HG02610 (cell line): ENCODE data around the gene PLCD4.

Experiments used
- ATAC-seq: cut with Tn5 transposase; IDR thresholded peaks from one replicate; pipeline ENCODE4 v1.9.1; 2021; ENCODE audit warnings: mild to moderate bottlenecking, moderate library complexity; ENCODE audit not compliant: unreplicated experiment

PLCD4 gene

DNA sequence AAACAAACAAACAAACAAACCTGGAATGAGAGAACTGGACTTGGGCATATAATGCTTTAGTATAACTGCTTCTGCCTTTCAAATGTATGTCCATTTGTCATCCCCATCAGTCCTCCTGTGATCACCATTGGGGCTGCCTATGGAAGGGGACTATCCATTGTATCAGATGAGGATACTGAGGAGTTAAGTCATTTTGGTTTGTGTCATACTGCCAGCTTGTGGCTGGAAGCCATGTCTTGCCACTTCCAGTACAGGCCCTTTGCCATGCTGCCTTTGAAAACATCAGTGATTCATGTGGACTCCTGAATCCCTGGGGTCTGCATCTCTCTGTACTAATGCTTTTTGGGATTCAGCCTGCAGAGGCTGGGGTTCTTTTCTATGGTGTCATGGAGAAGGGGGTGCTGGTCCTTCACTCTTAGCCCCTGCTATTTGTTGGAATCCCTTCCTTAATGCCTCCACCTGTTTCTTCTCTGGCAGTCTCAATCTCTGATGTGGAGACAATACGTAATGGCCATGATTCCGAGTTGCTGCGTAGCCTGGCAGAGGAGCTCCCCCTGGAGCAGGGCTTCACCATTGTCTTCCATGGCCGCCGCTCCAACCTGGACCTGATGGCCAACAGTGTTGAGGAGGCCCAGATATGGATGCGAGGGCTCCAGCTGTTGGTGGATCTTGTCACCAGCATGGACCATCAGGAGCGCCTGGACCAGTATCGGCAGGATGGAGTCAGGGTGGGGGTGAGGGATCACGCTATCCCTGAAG is 10.6 kb downstream of the PLCD4 start:
- ATAC-seq = no peak

DNA sequence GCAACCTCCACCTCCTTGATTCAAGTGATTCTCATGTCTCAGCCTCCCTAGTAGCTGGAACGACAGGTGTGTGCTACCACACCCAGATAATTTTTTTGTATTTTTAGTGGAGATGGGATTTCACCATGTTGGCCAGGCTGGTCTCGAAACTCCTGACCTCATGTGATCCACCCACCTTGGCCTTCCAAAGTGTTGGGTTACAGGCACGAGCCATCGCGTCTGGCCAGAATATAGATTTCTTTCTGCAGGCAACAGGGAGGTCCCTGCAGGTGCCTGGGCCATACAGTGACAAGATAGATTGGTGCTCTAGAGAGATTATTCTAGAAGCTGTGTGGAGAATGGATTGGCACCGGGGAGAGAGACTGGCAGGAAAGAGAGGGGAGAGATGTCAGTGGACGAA is 13.3 kb downstream of the PLCD4 start:
- no peak for ATAC-seq

DNA sequence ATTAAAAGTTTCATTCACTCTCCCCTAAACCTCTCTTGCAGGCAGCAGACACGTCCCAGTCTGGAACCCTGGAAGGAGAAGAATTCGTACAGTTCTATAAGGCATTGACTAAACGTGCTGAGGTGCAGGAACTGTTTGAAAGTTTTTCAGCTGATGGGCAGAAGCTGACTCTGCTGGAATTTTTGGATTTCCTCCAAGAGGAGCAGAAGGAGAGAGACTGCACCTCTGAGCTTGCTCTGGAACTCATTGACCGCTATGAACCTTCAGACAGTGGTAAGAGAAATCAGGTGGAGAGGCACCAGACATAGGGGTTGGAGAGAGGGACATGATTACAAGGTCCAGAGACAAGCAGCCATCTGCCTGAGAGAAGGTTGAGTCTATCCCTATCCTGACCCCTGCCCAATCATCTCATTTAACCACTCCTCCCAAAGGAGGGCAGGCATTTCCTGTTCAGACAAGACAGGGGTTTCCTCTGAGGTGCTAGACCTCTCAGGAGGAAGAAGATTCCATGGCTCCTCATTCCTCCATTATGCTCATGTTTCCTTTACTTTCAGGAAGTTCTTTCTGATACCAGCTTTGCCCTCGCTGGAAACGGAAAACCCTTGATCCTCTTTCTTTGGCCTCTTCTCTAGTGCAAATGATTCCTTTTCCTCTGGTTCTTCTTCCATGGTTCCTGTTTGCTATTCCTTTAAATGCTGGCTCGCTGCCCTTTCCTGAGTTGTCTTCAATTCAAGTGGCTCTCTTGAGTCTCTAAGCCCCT is 15.1 kb downstream of the PLCD4 start:
- no peak for ATAC-seq

DNA sequence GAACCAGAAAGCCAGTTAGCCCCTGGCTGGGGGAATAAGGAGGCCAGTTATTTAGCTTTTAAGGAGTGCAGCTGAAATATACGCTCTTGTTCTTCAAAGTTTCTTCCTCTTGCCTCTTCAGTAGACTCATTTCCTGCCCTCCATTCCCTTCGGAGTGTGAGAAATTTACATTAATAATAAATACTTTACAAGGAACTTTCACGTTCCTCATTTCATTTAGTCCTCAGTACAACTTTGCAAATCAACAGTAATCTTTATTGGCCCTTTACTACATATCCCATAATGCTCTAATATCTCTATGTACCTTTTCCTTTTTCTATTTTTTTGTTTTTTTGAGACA is 15.6 kb downstream of the PLCD4 start:
- ATAC-seq = no peak

DNA sequence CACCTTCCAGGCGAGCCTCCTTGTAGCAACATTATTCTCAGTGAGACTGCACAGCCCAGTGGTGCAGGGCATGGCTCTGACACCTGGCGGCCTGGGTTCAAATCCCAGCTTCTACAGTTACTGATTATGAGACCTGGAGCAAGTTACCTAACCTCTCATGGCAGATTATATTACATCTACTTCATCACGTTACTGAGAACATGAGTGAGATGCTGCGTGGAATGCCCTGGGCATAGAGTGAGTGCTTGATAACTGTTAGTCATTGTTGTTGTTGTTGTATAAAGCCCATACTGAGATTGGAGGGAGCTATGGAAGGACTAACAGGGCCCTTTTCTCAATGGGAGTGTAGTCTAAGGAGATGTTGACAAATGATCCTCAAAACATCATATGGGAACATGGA is 18.7 kb downstream of the PLCD4 start:
- no peak for ATAC-seq

DNA sequence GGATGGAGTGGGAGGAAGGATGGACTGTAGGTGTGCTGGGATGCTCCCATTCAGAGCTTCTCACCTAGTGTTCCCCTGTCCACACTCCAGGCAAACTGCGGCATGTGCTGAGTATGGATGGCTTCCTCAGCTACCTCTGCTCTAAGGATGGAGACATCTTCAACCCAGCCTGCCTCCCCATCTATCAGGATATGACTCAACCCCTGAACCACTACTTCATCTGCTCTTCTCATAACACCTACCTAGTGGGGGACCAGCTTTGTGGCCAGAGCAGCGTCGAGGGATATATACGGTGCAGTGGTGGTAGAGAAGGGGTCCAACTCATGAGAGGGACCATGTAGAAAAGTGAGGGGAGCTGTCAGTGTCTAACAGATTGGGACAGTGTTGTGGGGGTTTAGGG is 20.2 kb downstream of the PLCD4 start:
- no peak for ATAC-seq

DNA sequence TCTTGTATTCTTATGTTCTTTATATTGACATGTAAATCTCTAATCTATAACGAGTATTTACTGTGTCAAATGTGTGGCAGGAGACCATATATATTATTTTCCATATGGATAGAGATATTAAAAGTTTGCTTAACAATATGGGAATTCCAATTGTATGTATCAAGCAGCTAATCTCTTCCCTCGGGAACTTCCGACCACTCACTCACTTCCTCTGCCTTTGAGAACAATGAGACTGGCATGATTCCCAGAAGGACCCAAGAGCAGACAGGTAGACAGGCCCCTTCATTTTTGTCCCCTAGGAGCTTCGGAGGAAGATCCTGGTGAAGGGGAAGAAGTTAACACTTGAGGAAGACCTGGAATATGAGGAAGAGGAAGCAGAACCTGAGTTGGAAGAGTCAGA is 24.1 kb downstream of the PLCD4 start:
- ATAC-seq = no peak

DNA sequence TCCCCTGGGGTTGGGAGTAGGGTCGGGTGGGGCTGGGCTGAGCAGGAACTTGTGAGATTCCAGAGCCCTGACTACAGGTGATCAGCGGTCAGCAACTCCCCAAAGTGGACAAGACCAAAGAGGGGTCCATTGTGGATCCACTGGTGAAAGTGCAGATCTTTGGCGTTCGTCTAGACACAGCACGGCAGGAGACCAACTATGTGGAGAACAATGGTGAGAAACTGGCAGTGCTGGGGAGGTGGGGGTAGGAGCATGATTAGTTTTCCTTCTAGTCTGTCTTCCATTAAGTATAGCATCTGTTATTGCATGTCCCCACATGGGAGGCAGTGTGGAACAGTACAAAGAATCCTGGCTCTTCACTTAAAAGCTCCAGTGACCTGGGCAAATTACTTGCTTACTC is 28.0 kb downstream of the PLCD4 start:
- ATAC-seq = no peak

DNA sequence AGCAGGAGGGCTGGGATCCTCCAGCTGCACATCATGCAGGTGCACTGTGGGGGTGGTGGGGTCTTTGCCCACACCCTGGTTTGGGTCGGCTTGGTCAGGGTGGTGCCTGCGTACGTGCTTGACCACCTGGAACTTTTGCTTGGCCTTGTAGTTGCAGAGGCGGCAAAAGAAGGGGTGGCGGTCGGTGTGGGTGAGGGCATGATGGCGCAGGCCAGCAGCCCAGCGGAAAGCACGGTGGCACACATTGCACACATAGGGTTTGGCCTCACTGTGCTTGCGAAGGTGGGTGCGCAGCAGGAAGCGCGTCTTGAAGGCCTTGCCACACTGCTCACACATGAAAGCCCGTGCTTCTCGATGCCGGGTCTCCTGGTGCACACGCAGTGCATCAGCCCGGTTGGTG is 30.7 kb downstream of the PLCD4 start:
- no peak for ATAC-seq

DNA sequence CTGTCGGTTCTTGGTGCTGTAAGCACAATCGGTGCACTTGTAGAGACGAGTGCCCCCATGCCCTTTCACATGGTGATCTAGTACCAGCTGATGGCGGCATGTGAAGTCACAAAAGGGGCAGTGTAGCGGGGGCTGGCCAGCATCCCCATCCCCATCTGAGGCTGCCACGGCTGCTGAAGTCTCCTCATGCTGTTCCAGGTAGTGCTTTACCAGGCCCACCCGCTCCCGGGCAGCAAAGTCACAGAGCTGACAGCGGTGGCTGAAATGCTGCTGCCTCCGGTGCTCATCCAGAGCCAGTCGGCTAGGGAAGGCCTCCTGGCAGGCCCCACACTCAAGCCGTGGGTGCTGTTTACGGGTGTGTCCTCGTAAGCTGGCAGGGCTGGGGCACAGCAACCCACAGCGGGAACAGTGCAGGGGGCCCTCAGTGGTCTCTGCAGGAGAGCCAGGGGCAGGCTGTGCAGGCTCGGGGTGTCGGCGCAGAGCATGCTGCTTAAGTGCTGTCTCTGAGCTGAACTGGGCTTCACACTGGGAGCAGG is 34.5 kb downstream of the PLCD4 start:
- no peak for ATAC-seq

DNA sequence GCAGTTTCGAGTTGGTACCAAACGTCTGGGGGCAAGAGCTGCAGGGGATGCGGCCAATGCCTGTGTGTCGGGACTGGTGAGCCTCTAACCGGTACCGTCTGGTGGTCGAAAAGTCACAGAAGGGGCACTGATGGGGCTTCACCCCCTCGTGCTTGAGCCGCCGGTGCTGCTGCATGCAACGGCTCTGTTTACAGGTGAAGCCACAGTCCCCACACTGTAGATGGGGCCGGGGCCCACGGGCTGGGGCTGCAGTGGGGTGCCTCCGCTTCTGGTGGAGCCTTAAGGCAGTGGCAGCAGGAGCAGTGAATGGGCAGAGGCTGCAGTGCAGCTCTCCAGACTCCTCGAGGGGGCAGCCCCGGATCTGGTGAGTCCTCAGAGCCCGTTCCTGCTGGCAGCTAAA is 35.1 kb downstream of the PLCD4 start:
- no peak for ATAC-seq

DNA sequence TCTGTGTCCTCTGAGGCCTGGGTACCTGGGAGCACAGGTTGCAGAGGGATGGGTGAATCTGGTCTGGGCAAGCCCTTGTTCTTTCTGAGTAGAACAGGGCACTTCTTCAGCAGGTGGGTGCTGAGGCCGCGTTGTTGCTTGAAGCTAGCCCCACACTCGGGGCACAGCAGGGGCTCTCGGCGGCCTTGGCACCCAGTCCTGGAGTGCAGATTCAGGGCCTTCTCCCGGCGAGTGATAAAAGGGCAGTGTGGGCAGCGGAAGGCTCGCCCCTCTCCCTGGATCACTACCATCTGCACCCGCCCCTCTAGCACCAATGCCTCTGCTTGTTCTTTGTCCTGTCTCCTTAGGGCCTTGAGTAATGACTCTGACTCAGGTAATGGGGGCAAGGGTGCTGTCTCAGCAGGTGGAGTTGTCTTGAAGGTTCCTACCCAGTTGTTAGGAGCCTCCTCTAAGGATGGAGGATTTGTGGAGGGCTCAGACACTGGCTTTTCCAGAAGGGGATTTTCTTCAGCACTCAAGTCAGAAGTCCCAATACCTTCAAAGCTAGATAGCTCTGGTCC is 36.1 kb downstream of the PLCD4 start:
- ATAC-seq = no peak

DNA sequence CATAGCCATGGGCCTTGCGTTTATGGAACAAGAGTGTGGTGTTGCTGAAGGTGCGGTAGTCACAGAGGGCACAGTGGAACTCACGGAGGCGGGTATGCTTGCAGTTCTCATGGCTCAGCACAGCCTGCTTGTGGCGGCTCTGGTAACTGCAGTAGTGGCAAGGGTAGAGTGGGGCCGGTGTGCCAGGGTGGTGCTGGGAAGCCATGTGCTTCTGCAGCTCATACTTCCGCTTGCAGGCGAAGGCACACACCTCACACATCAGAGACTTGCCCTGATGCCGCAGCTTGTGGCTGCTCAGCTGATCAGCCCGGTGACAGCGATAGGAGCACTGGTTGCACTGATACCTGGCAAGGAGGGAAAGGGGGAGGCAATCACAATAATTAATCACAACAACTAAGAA is 37.0 kb downstream of the PLCD4 start:
- no peak for ATAC-seq

DNA sequence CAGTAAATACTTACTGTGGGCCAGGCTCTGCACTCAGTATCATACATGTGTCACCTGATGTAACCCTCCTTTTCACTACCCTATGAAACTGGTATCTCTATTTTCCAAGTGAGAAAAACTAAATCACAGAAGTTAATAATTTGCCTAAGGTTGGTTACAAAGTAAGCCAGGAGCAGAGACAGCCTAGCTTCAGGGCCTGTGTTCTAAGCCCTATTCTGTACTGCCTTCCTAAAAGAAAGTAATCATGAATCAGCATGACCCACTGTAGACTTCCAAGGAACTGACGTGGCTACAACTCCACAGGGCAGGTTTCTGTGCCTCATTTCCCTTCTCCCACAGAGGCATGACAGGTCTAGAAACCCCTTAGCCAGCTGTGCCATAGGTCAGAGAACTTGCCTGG is 37.4 kb downstream of the PLCD4 start:
- ATAC-seq = no peak

DNA sequence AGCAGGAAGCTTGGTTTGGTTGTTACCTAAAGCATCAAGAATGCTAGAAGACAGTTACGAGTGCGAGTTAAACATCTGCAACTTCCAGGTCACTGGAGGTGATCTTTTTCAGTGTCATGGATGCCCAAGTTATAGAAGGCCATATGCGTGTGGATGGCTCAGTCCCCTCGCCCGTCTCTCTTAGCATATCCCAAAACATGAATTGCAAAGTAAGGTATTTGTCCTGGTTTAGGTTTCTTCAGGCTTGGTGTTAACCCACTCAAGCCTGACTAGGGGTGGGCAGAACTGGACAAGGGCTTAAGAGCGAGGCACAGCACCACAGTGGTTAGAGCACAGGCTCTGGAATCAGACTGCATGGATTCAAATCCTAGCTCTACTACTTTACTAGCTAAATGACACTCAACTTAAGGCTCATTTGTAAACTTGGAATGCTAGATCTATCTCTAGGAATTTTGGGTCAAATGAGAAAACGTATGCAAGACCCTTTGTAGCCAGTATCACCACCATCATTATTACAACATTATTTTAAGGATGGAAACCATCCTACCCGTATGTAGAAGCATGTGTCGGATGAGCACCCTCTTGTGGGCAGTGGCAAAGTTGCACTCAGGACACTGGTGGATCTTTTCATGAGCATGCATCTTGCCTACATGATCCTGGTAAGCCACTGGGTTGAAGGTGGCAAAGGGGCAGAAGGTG is 40.5 kb downstream of the PLCD4 start:
- ATAC-seq = no peak

DNA sequence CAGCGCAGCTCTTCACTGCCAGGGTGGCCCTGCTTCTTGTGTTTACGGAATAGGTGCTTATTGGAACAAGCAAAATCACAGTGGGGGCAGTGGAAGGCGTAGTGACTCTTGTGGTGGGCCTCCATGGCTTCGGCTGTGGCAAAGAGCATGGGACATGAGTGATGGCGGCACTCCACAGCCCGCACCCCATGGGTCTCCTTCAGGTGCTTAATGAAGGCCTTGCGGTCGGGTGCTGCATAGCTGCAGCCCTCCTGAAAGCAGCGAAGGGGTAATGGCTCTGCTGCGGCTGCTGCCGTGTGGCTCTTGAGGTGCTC is 41.0 kb downstream of the PLCD4 start:
- ATAC-seq = no peak

DNA sequence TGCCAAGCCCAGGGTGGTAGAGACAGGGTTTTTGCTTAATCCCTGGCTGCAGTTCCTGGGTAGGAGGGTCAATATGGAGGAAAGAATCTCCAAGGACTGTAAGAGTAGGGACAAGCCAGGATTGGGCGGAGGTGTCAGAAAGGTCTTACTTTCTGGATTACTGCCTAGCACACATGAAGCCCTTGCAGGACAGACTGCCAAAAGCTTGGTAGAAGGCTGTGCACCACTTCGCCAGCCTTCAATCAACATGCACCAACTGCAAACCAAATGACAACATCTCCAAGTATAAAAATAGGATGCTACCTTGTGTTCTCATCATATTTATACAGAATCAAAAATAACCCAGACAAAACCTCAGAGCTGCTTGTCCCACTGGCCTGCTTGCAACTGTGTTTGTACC is 48.1 kb downstream of the PLCD4 start:
- ATAC-seq = no peak

DNA sequence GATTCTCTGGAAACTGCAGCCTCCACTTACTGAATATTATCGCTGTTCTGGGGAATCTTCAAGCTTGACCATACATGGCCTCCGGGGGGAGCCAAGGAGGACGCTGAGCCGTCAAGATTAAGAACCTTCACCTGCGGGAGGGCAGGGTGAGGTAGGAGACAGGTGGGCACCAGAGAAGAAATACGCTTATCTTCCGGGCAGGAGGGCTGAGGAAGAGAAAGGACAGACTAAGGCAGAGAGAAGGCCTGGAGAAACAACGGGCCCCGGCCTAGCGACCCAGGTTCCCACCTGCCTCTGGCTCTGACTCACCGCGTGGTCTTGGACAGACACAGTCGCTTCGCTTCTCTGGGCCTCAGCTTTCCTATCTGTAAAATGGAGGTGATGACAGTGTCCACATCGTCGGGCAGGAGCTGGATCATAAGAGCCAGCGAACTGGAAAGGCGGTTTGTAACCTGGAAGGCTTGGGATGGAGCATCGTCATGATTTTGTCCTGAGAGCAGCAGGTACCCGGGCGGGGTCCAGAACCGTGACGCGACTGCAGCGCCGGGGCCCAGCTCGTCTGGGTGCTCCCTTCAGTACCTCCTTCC is 51.1 kb downstream of the PLCD4 start:
- peak; percentile 34 for ATAC-seq

DNA sequence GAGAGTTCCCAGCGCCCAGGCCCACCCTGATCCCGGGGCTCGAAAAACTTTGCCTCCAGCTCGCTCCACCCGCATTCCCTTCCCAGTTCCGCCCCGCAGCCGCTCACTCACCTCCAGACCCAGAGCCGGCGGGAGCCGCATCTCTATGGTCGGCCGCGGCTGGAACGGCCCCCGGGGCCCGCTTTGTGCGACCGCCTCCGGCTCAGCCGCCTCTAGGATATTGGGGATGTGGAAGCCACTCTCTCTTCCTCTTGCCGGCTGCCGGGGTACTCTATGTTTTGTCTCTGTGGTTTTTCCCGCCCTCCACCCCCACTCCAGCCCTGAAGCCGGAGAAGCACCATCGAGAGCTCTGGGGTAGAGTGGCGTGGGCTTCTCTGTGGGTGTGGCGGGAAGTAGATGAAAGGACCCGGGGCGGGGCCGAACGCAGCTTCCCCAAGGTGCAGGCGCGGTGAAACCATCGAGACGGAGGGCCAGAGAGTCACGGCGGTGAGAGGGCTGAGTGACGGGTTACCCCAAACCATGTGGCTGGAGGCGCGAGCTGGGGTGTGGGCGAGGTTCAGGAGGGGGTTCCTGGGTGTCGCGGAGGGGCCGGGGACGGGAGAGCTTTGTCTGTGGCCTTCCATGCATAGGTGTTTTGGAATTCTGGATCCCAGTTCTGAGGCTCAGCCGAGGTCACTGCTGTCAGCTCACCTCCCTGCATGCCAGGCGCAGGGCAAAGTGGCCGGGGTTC is 51.7 kb downstream of the PLCD4 start, which contains the start of the genes BCS1L and ZNF142:
BCS1L (plus strand) TSS at position 426 of the 730 bp plus-strand sequence. CDS start 1,305 bp downstream, outside the sequence.
ZNF142 (minus strand) TSS at position 366 of the 730 bp plus-strand sequence. CDS start 3,194 bp downstream, outside the sequence.
- peak; percentile 95 for ATAC-seq

DNA sequence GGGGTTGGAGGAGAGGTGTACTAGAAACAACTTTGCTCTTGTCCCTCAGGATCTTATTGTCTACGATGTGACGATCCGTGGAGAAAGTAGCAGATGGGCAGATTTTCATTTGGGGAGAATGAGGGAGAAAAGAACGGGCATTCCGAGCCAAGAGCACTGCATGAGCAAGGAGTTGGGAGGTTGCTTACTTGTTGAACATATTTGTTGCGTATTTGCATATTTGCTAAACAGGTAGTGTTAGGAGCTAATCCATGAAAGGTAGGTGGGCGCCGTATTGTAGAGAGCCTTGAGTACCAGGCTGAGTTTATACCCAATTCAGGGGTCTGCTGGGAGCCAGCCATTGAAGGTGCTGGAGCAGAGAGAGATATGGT is 52.3 kb downstream of the PLCD4 start:
- ATAC-seq = no peak
